K562 (cell line): ENCODE measurements around the gene TMEM132D. TPM values are rescaled to one million over a fixed set of nuclear protein-coding genes. Genes with fewer than 3 reads are reported as not detected.

Experiments used
- ATAC-seq: fragments of 200-7000 bp; cut with Tn5 transposase; 3 replicates; pipeline ENCODE4 v1.9.1; 2020; ENCODE audit warnings: moderate library complexity
- BruUV-seq: library from RNA; stranded (reverse); fragments of 400-500 nt; replicated peaks from 2 replicates; lab custom pipeline; 2021; lab: Mats Ljungman, UMichigan
- CTCF ChIA-PET: fragments of 300-600 bp; formaldehyde crosslinking; extraction: SDS; loops from one replicate; lab custom pipeline; 2021; ENCODE audit warnings: low intra/inter-chr PET ratio; lab: Yijun Ruan, JAX
- POLR2A ChIA-PET: fragments of 300-600, 350-650 bp; sonication (Branson Sonifier 250); formaldehyde crosslinking; extraction: SDS; loops from one replicate; lab custom pipeline; 2021; ENCODE audit warnings: antibody characterized with exemption, inconsistent platforms; lab: Yijun Ruan, JAX
- DNase-seq, 4 experiments: peaks; one replicate each; pipeline versions ENCODE4 v3.0.0 to v3.0.0-alpha.2; 2011 to 2018; ENCODE audit warnings: low spot score in 3 of 4, mixed read lengths in 3 of 4; ENCODE audit errors: extremely low read depth in 1 of 4
- FAIRE-seq: peaks from 2 replicates; lab custom pipeline; 2011; peaks lifted over from hg19 to GRCh38; lab: Jason Lieb, UNC
- H2AFZ ChIP-seq: 2 replicates; pipeline ENCODE4 v1.6.0; 2011; ENCODE audit warnings: low read depth, low read length, control low read depth, inconsistent platforms
- H3K27ac ChIP-seq: fragments of 200-600 bp; 3 replicates; pipeline ENCODE4 v1.8.0; 2011; ENCODE audit warnings: low read depth, mild to moderate bottlenecking, control low read depth, inconsistent platforms, low read length, moderate library complexity, mixed read lengths; ENCODE audit errors: extremely low read depth
- H3K27me3 ChIP-seq, 2 experiments: fragments of 300-600 bp in 1 of 2; 2 replicates in 1 of 2; 3 replicates in 1 of 2; pipeline versions ENCODE4 v1.6.0 to v1.8.0; 2011; ENCODE audit warnings: inconsistent platforms in 2 of 2, low read length in 2 of 2, mild to moderate bottlenecking in 1 of 2, mixed read lengths in 1 of 2, moderate library complexity in 1 of 2; ENCODE audit not compliant: control insufficient read depth in 2 of 2, insufficient read depth in 2 of 2
- H3K36me3 ChIP-seq: fragments of 300-600 bp; 3 replicates; pipeline ENCODE4 v1.8.0; 2011; ENCODE audit warnings: mild to moderate bottlenecking, low read length, inconsistent platforms; ENCODE audit not compliant: control insufficient read depth, insufficient read depth
- H3K4me1 ChIP-seq, 2 experiments: fragments of 200-600 bp in 1 of 2; replicated peaks in 1 of 2; 2 replicates in 1 of 2; 3 replicates in 1 of 2; pipeline versions ENCODE4 v1.5.1 to v1.8.0; 2011; ENCODE audit warnings: inconsistent platforms in 2 of 2, low read length in 2 of 2, mild to moderate bottlenecking in 1 of 2, mixed read lengths in 1 of 2, moderate library complexity in 1 of 2; ENCODE audit not compliant: control insufficient read depth in 2 of 2, insufficient read depth in 2 of 2
- H3K4me2 ChIP-seq: 2 replicates; pipeline ENCODE4 v1.6.1; 2011; ENCODE audit warnings: low read length, control low read depth, inconsistent platforms, mixed read lengths; ENCODE audit not compliant: insufficient read depth
- H3K4me3 ChIP-seq: fragments of 200-600 bp; sonication (generic), shearing (Covaris generic); 2 replicates; pipeline ENCODE4 v1.5.1; 2016; ENCODE audit warnings: control low read depth, inconsistent platforms
- H3K79me2 ChIP-seq: fragments of 200-600 bp; 3 replicates; pipeline ENCODE4 v1.8.0; 2011; ENCODE audit warnings: low read length, inconsistent platforms; ENCODE audit not compliant: control insufficient read depth, insufficient read depth
- H3K9ac ChIP-seq, 2 experiments: 2 replicates each; pipeline versions ENCODE4 v1.6.0 to v1.6.1; 2011; ENCODE audit warnings: low read depth in 2 of 2, low read length in 2 of 2, control low read depth in 1 of 2, inconsistent platforms in 1 of 2, mild to moderate bottlenecking in 1 of 2, mixed read lengths in 1 of 2; ENCODE audit not compliant: insufficient read depth in 1 of 2
- H3K9me1 ChIP-seq: one replicate; pipeline ENCODE4 v1.6.0; 2011; ENCODE audit warnings: inconsistent platforms, mild to moderate bottlenecking, low read length, moderate library complexity; ENCODE audit not compliant: control insufficient read depth, insufficient read depth
- H3K9me3 ChIP-seq: replicated peaks from 2 replicates; pipeline ENCODE4 v1.5.1; 2011; ENCODE audit warnings: low read depth, low read length, inconsistent platforms; ENCODE audit not compliant: control insufficient read depth, insufficient read depth
- H4K20me1 ChIP-seq: replicated peaks from 2 replicates; pipeline ENCODE4 v1.6.1; 2011; ENCODE audit warnings: low read length, inconsistent platforms, mixed read lengths; ENCODE audit not compliant: control insufficient read depth, insufficient read depth
- CBX1 ChIP-seq: sonication (generic); IDR thresholded peaks from 2 replicates; pipeline ENCODE4 v1.6.1; 2016; ENCODE audit warnings: antibody characterized with exemption, low read depth, mild to moderate bottlenecking
- IRF2 ChIP-seq: sonication (generic); formaldehyde crosslinking; IDR thresholded peaks from 2 replicates; pipeline ENCODE4 v1.8.1; 2022; ENCODE audit warnings: mild to moderate bottlenecking, missing genetic modification reagents
- MEF2A ChIP-seq: IDR thresholded peaks from 2 replicates; pipeline ENCODE4 v1.6.1; 2011; ENCODE audit warnings: low read depth, mild to moderate bottlenecking, low read length, moderate library complexity; ENCODE audit not compliant: control insufficient read depth
- MYNN ChIP-seq, 2 experiments: sonication (generic); formaldehyde crosslinking in 1 of 2; IDR thresholded peaks; 2 replicates each; pipeline versions ENCODE4 v1.5.0 to v1.6.1; 2016 to 2020; ENCODE audit warnings: antibody characterized with exemption in 1 of 2, missing genetic modification reagents in 1 of 2
- NUFIP1 ChIP-seq: fragments of 450-650 bp; IDR thresholded peaks from 2 replicates; pipeline ENCODE4 v1.6.1; 2018; ENCODE audit not compliant: partially characterized antibody
- WGBS: fragments of 100-300 bp; shearing (Covaris generic); methylation state at CpG from one replicate; pipeline ENCODE4 v1.1.6; 2016; ENCODE audit warnings: low coverage, mixed read lengths; ENCODE audit not compliant: insufficient coverage; ENCODE audit errors: missing lambda C conversion rate; 5-methylcytosine and 5-hydroxymethylcytosine counted together
- in situ Hi-C: fragments of 300-500 bp; cut with MboI; formaldehyde crosslinking; loops from 4 replicates; pipeline ENCODE4 v1.15.0; 2018; ENCODE audit warnings: inconsistent platforms, mixed read lengths
- intact Hi-C: fragments of 100-400 bp; cut with micrococcal nuclease; formaldehyde crosslinking; loops from 2 replicates; pipeline ENCODE4 v1.14.2; 2022
- polyA plus RNA-seq, 8 experiments: library from polyadenylated mRNA; depleted of rRNA in 4 of 8; stranded (reverse) in 5 of 8; unstranded in 3 of 8; fragments of >200 nt; fragmentation: Nextera tagmentation in 2 of 8; fragmentation: Illumina TruSeq in 1 of 8; extraction: Ambion mirVana in 2 of 8; extraction: Trizol in 1 of 8; gene quantifications; 2 replicates each; pipeline versions ENCODE4 v1.2.1 to v1.2.3, GENCODE V29; 2011 to 2014; ENCODE audit warnings: inconsistent platforms in 1 of 8, missing spikeins in 1 of 8
- total RNA-seq, 7 experiments: library from RNA; depleted of rRNA in 6 of 7; stranded (reverse); fragments of >200 nt in 6 of 7; fragmentation: Illumina TruSeq in 2 of 7; extraction: Trizol in 2 of 7; gene quantifications; 2 replicates each; pipeline versions ENCODE4 v1.2.1 to v1.2.3, GENCODE V29; 2011 to 2021; ENCODE audit warnings: low replicate concordance in 1 of 7
- TF ChIP-seq, protein P1 (sequence below): sonication (generic); formaldehyde crosslinking; IDR thresholded peaks from 2 replicates; pipeline ENCODE4 v1.8.1; 2022; ENCODE audit warnings: missing genetic modification reagents
- TF ChIP-seq, protein P2 (sequence below): sonication (generic); formaldehyde crosslinking; IDR thresholded peaks from 2 replicates; pipeline ENCODE4 v1.8.0; 2022; ENCODE audit warnings: missing genetic modification reagents, mild to moderate bottlenecking, borderline replicate concordance

The TMEM132D gene
- total and polyA plus RNA-seq, 9 of the 15 experiments (the other 6 are each of a cell fraction or from before 2014, with no cell fraction given): not detected

DNA sequence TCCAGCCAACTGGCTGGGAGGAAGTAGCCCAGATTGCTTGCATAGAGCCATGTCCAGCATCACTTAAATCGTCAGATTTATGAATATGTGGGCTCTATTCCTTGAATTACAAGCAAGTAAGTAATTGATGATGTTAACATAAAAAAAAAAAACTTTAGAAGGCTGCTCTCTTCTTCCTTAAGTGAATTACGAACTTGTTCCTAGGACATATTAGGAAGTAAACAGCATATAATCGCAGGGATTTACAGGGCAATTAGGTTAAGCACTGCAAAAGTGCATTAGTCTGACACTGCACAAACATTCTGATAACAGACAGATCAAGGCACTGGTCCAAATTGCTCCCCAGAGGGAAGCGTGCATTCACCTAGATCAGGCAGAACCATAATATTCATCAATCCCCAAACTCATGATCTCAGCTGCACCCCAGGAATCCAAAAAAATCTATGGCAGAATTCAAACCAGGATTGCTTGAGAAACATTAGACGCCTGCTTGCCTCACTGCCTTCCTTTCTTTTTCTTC, 293.2 kb downstream of the TMEM132D start:
- TF ChIP-seq, protein P1, sequence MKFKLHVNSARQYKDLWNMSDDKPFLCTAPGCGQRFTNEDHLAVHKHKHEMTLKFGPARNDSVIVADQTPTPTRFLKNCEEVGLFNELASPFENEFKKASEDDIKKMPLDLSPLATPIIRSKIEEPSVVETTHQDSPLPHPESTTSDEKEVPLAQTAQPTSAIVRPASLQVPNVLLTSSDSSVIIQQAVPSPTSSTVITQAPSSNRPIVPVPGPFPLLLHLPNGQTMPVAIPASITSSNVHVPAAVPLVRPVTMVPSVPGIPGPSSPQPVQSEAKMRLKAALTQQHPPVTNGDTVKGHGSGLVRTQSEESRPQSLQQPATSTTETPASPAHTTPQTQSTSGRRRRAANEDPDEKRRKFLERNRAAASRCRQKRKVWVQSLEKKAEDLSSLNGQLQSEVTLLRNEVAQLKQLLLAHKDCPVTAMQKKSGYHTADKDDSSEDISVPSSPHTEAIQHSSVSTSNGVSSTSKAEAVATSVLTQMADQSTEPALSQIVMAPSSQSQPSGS (CRISPR knock-in tag): no peak
- TF ChIP-seq, protein P2, sequence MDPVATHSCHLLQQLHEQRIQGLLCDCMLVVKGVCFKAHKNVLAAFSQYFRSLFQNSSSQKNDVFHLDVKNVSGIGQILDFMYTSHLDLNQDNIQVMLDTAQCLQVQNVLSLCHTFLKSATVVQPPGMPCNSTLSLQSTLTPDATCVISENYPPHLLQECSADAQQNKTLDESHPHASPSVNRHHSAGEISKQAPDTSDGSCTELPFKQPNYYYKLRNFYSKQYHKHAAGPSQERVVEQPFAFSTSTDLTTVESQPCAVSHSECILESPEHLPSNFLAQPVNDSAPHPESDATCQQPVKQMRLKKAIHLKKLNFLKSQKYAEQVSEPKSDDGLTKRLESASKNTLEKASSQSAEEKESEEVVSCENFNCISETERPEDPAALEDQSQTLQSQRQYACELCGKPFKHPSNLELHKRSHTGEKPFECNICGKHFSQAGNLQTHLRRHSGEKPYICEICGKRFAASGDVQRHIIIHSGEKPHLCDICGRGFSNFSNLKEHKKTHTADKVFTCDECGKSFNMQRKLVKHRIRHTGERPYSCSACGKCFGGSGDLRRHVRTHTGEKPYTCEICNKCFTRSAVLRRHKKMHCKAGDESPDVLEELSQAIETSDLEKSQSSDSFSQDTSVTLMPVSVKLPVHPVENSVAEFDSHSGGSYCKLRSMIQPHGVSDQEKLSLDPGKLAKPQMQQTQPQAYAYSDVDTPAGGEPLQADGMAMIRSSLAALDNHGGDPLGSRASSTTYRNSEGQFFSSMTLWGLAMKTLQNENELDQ (CRISPR knock-in tag): no peak
- no peak for TF ChIP-seq CBX1
- TF ChIP-seq IRF2: no peak
- TF ChIP-seq NUFIP1: no peak
- TF ChIP-seq MEF2A: no peak
- no peak for TF ChIP-seq MYNN (IDR thresholded peaks at IDR 0.05)
- no peak for TF ChIP-seq MYNN (CRISPR knock-in tag; IDR thresholded peaks at IDR 0.05)
- Histone ChIP-seq H3K4me3 (no peak overlapping the region), H4K20me1 (no peaks in the 10 kb centered on the region), H3K4me2 (no peak overlapping the region), H3K79me2 (no peaks in the 10 kb centered on the region), H2AFZ (no peak overlapping the region), H3K36me3 (no peaks in the 10 kb centered on the region), H3K9me3 (no peaks in the 10 kb centered on the region), H3K9ac (no peak overlapping the region), H3K27me3 (no peaks in the 10 kb centered on the region; a peak in 1 of 5 replicates), H3K9me1 (no peaks in the 10 kb centered on the region), H3K27ac (no peak overlapping the region), H3K4me1 (no peaks in the 10 kb centered on the region)
- BruUV-seq: no TSS peak
- intact Hi-C loops (no loop called here), in situ Hi-C loops (no loop called here)
- WGBS: 4% methylated on average over 5 of the region's 5 CpGs
- ATAC-seq (no peak), DNase-seq (no peak), FAIRE-seq (no peak)
- CTCF ChIA-PET: no interaction called here
- POLR2A ChIA-PET: no interaction called here
